NCI-H1092 treated with DMSO at 0.1 percent for 48 hours (cell line): ENCODE results near the gene GNG12.

Experiments
- DNase-seq: peaks from one replicate; lab custom pipeline; 2025; lab: John Stamatoyannopoulos, UW

GNG12 gene

GRCh38 chr1:67704351-67704750 lies 128.9 kb downstream of the GNG12 start:
- DNase-seq: no peak

- no peak for DNase-seq
Observed at GRCh38 chr1:67701876-67702275, 131.4 kb downstream of the GNG12 start.

- DNase-seq: no peak
Observed at GRCh38 chr1:67700692-67701410, 132.4 kb downstream of the GNG12 start.

- DNase-seq: no peak
Observed at GRCh38 chr1:67700220-67700619, 133.0 kb downstream of the GNG12 start.

- no peak for DNase-seq
Observed at GRCh38 chr1:67696708-67697107, 136.6 kb downstream of the GNG12 start.

GRCh38 chr1:67695963-67696362 lies 137.3 kb downstream of the GNG12 start:
- no peak for DNase-seq

GRCh38 chr1:67691712-67692111 lies 141.6 kb downstream of the GNG12 start:
- no peak for DNase-seq

- no peak for DNase-seq
Observed at GRCh38 chr1:67690411-67690810, 142.9 kb downstream of the GNG12 start.

- no peak for DNase-seq
Observed at GRCh38 chr1:67690018-67690363, 143.3 kb downstream of the GNG12 start.

GRCh38 chr1:67689267-67690017 lies 143.8 kb downstream of the GNG12 start:
- DNase-seq: no peak

- DNase-seq: no peak
Observed at GRCh38 chr1:67688526-67689219, 144.6 kb downstream of the GNG12 start.

GRCh38 chr1:67687649-67688048 lies 145.6 kb downstream of the GNG12 start:
- DNase-seq: no peak

- DNase-seq: no peak
Observed at GRCh38 chr1:67687198-67687545, 146.1 kb downstream of the GNG12 start.

- peak; percentile 59 for DNase-seq
Observed at GRCh38 chr1:67686267-67687197, 146.7 kb downstream of the GNG12 start.

GRCh38 chr1:67685558-67686266 lies 147.6 kb downstream of the GNG12 start:
- peak; percentile 24 for DNase-seq

GRCh38 chr1:67685067-67685557 lies 148.2 kb downstream of the GNG12 start, which contains the start of gene GADD45A:
TSS of gene GADD45A (plus strand) at chr1:67685201. CDS start at chr1:67685495, 294 bp downstream.
- DNase-seq: peak; percentile 97

- no peak for DNase-seq
Observed at GRCh38 chr1:67684526-67685066, 148.7 kb downstream of the GNG12 start.

GRCh38 chr1:67683766-67684525 lies 149.3 kb downstream of the GNG12 start:
- peak; percentile 29 for DNase-seq

- DNase-seq: no peak
Observed at GRCh38 chr1:67683316-67683715, 150.0 kb downstream of the GNG12 start.

GRCh38 chr1:67682659-67683197 lies 150.5 kb downstream of the GNG12 start:
- no peak for DNase-seq
